OCI-M2 (cell line): Measurements from ENCODE around the gene GHRL.

Source experiments
- DNase-seq: peaks from one replicate; lab custom pipeline; 2025; ENCODE audit not compliant: unreplicated experiment; lab: John Stamatoyannopoulos, UW

GHRL gene, protein sequence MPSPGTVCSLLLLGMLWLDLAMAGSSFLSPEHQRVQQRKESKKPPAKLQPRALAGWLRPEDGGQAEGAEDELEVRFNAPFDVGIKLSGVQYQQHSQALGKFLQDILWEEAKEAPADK

DNA sequence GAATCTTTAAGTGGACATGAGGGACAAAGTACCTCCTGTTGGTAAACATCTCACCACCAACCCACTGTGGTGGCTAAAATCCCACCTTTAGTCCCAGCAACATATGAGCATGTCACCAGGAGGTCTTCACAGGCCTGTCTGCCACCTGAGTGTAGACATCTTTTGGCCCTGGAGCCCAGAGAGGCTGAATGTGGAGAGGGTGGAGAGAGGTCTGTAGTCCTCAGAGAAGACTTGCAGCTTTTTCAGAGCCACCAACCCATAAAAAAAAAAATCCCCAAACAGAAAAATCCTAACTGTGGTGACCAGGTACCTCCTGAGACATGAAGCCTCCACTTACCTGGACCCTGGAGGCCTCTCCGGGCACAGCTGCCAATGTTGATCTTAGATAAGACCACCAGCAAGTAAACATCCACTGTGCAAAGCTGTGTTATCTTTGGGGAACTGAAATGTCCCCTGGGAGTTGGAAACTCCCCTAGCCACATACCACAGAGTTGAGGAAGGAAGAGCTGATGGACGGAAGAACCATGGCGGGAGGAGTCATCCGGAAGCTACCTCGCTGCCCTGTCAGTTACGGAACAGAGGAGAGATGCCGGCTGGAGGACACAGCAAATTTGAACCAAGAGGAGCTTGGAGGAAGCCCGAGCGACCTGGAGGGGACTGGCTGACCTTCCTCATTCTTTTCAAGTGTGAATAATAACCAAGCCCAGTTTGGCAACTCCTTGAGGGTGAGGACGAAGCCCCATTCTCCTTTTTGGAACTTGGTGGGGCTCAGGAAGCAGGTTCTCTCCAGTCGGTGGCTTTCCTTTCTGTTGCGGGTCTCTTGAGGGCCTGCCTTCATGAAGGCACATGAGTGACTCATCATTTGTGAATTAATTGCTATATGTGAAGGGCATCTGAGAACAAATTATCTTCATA, at the start of gene GHRL:
Gene GHRL, minus strand, starts transcription at position 443 of the 915 bp plus-strand sequence. CDS start 2,767 bp downstream, outside the sequence.
- no peak for DNase-seq

DNA sequence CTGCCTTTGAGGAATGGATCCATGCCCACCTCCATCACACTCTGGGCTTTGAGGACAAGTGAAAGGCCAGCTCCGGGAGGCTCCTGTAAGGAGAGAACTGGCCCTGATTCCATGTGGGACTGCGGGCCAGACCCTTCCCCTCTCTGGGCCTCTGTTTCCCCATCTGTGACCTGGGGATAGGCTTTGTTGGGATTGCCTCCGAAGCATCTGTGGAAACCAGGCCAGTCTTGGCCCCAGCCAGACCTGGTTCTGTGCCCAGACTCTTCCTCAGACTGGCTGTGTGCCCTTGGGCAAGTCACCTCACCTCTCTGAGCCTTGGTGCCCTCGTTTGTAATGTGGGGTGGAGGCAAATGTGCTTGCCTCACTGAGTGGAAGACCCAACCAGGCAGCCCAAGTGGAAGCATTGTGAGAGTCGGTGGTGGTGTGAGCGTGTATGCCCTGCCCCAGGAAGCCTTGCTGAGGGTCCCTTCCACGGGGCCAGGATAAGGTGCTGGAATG, 49.2 kb upstream of the GHRL start:
- no peak for DNase-seq

DNA sequence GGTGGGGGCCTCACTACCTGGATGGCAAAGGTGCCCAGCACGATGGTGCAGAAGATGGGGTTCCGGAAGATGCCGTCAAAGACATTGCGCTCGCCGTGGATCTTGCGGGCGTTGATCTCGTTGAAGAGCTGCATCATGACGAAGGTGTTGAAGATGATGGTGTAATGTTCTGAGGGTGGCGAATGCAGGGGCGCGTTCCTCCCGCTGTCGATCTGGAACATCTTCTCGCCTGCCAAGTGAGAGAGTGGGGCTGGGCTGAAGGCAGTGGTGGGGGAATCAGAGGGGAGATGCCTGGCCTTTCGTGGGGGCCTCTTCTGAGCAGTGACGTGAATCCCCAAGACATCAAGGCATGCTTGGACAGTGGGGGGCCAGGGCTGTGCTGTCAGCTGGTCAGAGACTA, 47.7 kb upstream of the GHRL start:
- DNase-seq = no peak

DNA sequence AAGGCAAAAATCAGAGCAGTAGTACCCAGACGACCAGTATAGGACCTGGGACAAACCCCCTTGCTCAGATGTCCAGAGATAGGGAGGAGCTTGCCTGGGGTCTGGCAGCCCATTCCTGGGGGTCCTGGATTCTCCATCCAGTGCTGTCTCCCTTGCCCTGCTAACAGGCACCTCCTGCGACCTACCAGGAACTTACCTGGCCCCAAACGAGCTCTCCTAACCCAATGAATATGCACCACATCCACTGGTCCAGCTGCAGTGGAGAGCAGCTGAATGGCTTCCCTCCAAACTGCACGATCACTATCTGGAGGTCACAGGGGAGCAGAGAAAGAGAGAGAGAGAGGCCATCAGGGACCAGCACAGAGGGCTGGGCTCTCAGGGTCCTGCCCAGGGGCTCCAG, 47.3 kb upstream of the GHRL start:
- DNase-seq = no peak

DNA sequence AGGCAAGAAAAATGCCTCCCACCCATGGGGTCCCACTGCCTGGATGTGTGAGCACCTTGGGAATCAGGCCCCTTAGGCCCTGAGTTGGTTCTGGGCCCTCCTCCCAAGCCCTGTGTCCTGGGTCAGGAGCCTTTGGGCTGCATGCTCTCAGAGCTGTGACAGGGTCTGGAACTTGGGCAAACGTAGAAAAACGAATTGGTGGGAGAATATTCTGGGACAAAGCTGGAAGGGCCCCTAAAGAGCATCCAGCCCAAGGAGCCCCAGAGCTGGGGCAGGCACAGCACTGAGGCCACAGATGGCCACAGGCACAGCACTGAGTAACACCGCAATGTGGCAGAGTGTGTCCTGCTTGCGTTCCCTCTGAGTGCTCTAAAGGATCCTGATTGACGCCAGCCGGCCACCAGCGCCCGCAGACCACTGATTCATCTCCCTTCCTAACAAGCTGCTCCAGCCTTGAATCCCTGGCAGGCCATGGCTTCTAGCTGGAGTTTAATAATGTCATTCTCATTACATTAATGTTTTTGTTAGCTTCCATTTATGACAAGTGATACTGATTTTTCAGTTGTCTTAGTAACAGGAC, 46.7 kb upstream of the GHRL start:
- no peak for DNase-seq

DNA sequence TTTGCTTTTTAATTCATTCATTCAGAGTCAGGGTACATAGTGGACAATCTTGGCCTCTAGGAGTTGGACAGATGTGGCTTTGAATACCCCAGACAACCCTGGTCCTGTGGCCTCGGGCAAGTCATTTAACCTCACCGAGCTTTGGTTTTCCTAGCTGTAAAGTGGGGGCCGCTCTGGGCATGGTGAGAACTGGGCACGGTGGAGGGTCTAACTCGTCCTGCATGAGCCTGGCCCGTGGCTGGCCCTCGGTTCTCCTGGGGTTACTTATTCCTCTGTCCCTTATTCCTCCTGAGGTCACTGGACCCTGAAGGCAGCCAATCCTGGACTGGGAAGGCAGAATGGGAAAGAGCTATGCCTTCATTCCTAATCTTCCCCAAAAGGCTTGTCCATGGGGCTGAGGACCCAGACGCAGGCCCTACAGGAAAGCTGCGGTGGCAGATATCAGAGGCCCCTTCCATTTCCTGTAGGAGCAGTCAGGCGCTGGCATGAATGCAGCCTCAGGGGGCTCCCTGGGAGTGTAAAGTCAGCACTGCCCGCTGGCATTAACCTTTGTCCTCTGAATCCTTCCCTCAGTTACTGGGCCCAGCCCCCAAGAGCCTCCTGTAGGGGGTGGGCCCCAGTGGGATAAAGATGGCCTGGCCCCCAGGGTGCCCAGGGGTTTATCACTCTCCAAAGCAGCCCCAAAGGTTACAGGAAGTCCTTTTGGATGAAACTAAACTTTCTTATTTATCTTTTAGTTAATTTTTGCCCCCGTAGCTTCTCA, 46.0 kb upstream of the GHRL start:
- no peak for DNase-seq

DNA sequence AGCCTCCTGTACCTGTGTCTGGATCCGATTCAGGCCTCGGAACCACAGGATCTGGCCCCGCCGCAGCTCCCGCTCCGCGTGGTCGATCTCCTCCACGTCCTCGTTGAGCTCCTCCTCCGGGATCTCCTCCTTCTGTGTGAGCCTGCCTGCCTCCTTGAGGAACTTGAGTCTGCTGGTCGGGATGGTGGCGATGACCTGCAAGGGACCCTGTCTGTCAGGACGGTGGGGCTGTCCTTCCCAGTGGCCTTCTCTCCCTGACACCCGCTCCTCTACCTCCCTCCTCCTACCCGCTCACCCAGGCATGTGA, 45.4 kb upstream of the GHRL start:
- DNase-seq = no peak

DNA sequence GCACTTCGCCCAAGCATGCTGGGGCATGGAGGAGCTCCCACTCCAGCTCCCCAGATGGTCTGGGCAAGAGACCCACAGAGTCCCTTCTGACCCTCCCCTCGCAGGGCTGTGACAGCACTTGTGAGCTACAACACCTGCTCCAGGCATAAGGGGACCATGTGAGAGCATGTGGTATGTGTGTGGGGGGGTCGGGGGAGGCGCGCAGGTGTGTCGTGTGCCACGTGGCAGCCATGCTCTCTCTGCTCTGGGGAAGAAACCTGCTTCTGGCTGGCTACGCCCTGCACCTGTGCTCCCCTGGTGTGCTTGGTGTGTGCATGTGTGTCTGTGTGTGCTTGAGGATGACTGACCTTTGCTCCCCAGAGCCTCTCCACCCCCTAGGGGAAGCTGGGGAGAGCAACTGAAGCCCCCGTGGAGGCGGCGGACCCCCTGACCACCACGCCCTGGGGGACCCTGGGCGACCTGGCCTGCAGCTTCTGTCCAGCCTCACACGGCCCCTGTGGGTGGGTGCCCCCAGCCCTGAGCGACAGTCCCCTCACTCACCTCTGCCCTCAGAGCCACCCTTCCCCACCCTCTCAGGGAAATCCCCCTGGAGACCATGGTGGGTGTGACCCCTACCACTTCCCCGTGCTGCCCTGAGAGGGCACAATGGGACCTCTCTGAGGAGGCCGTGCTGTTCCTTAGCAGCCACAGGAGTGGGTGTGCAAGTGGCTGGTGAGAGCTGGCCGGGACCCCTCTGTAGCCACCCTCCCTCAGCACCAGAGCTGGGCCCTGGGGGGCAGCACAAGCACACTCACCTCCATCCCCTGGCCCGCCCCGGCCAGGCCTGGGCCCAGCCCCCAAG, 44.8 kb upstream of the GHRL start:
- DNase-seq = no peak

DNA sequence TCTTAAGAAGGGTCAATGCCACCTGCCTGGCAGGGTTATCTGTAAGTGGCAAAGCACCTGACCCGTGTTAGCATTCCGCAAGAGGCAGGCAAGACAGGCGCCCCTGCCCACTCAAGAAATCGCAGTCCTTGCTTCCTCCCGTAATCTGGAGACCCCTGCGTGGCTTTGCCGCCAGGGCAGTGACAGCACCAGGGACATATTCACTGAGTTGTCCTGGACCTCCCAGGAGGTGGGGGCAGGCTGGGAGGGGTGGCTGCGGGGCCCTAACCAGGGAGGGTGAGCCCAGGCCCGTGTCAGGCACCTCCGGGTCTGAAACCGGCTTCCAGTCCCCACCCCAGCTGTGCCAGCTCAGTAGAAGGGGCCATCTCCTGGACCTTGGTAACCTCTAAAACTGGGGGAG, 44.0 kb upstream of the GHRL start:
- DNase-seq = no peak

DNA sequence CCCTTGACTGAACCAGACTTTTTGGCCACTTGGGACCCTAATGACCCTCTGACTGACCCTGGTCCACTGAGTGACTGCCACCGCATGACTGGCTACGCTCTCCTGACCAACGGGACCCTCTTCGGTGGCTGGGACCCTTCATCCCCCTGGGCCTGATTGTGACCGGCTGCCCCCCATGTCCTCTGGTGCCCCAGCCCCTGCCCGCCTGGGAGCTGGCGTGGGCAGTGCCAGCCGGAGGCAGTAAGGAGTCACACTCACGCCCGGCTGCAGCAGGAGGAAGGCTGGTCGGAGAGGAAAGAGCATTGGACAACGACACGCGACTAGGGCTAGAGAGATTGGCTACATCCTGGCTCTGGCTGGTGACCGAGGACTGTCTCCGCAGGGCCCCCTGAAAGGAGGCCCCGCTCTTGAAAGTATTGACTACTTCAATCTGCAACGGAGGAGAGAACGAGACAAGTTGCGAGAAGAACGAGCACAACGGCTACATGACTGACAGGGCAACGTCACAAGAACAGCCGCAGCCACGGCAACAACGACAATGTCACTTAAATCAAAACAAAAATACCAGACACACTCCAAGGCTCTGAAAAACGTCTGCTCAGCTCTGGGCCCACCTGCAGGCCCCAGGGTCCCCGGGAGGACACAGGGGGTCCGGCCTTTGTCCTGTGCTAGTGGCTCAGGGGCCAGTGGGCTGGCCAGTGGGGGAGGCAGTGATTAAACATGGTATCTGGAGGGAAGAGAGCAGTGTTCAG, 43.3 kb upstream of the GHRL start:
- DNase-seq = no peak

DNA sequence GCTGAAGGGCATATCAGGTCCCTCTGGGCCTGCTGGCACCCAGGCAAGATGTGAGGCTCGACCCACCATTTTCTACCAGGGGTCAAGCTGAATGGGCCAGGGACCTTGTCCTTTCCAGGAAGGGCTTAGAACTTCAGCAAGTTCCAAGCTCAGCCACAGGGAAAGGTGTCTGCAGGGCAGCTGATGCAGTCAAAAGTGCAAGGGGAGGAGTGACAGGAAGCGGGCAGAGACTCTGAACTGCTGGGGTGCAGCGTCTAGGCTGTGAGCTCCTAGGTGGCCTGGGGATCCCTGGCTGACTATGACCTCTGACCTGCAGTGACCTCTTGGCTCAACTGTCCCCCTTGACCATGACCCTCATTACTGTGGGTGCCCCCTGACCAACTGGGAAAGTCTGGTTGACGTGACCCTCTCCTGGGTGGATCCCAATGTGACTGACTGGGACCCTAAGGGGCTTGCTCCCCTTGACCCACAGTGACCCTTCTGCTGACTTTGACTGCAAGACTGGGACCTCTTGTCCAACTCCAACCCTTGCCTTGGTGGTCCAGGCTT, 42.5 kb upstream of the GHRL start:
- no peak for DNase-seq

DNA sequence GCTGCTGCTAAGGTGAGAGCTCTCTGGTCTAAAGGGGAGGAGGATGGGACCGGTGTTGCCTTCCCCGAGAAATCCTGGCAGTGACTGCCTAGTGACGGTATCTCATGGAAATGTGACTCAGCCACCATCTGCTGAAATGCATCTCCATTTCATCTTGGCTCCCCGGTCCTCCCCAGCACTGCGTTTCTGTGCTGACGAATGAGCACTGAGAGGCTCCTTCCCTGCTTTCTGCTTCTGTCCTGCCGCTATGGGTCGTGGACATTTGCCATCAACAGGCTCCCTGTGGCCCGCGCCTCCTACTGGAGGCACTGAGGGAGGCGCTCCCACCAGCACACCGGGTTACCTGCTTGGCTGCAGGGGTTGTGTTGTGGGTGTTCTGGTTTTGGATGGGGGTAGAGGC, 41.7 kb upstream of the GHRL start:
- DNase-seq = no peak

DNA sequence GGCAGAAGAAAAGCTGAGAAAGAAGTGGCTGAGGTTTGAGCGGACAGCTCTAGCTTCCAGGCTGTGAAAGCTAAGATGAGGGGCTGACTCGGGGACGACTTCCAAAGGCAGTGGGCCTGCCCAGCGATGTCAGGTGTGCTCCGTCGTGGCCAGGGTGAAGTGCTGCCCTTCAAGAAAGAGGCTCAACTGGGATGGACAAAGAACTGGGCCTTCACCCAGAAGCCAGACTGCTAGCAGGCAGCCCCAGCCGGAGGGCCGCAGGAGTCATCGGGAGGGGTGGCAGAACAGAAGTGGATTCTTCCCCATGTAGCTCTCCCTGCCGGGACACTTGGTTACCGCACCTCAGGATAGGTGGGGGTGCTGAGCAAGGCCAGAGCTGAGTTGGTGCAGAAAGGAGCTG, 41.3 kb upstream of the GHRL start:
- no peak for DNase-seq

DNA sequence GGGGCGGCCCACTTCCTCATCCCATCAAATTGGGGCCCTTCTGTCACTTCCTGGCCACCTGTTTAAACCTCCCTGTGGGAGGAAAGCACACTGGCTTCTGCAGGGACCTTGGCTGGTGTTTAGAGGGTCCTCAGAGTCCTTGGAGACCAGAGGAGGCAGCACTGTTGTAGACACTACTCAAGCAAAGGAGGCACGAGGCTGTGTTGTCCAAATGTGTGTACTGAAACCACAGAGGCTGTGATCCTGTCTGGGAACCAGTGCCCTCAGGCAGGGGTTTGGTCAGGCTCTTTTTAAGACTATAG, 40.6 kb upstream of the GHRL start:
- no peak for DNase-seq

DNA sequence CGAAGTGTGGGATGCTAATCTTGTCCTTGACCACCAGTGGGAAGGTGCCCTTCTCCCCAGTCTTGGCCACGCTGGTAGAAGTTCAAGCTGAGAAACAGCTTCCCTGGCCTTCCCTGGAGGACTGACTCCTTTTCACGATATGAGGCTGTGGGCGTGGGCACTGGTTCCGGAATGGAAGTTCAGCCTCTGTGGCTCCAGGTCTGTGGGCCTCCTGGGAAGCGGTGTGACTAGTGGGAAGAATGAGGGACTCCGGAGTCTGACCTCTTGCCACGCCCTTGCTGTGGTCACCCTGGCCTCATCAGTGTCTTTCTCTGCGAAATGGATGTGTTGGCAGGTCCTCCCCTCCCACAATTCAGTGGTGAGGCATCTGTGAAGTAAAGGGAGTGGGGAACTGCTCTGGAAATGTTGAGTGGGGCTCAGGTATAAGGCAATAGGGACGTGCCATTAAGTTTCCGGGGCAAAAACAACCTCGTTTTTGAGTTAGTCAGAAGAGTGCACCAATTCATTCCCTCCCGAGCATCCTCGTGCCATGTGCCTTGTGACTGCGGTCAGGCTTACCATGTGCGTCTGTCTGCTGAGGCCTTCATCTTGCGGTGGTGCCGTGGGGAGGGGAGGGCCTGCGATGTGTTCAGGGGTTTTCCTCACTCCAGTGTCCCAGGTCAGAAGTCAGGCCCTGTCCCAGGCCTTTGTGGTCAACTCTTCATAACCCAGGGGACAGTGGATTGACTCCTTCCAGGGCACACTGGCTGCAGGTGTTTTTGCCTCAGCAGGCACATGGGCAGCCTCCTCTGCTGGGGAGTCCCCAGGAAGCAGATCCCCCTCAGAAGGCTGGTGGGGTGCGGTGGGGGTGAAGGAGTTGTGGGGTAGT, 40.0 kb upstream of the GHRL start:
- no peak for DNase-seq

DNA sequence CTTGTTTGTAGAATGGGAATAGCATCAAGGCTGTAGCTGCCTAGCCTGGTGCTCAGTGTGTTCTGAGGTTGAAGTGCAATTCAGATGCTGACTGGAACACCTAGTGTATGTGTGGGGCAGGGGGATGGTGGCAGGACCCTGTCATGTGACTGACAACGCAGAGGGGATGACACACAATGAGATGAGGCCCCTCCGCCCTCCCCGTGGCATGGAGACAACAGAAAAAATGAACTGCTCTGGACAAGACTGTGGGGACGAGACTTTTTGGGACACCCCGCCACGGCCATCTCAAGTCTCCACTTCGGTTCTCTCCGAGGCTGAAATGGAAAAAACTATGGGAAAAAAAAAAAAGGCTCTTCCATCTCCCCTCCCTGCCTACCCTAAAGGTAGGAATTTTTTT, 38.6 kb upstream of the GHRL start:
- no peak for DNase-seq

DNA sequence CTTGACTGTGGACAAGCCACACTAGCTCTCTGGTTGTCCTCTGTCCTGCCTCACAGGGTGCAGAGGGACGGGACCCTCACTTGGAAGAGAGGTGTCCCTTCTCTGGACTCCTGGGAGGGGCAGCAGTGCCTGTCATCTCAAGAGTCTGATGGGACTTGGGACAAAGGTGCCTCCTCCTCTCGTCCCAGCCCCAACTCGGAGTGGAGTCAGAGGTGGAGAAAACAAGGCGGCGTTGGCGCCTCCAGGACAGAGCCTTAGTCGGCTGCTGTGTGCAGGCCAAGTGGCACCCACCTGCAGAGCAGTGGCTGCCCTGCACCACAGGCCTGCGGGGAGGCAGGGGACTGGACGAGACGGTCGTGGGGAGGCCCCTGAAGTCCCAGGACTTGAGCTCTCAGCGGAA, 37.6 kb upstream of the GHRL start:
- DNase-seq = no peak

DNA sequence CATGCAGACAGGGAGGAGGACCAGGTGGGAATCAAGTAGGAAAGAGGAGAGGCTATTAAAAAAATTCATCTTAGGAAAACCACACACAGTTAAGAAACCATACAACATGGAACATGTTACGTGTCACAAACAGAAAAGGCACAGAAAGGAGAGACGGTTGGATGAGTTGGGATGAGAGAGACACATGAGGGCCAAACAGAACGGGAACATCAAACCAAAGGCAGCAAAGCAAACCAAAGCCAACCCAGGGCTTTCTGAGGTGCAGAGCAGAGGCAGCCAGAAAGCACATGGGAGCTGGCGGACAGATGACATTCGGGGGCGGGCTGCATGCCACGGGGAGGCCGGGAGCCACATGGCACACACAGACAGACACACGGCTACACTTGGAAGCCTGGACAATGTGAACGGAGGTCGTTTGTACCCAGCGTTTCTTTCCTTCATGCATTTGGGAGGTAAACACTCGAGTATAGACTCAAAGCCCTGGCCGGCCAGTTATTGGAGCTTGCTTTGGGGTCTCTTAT, 36.8 kb upstream of the GHRL start:
- DNase-seq = no peak
